Measurements from ENCODE around the gene EFCAB7. TPM values are rescaled to one million over a fixed set of nuclear protein-coding genes. Genes with fewer than 3 reads are reported as not detected.
A peak's percentile ranks its signal among the peaks of the same experiment; 100 is the strongest.

EFCAB7 gene
- total and polyA plus RNA-seq, 2 of the 4 experiments (the other 2 are of a cell fraction): 2.3 TPM

- H2AFZ ChIP-seq (replicated peaks; ENCODE audit: low read length, poor library complexity): no peak overlapping the region
- no peak overlapping the region for H2AK9ac ChIP-seq (replicated peaks; ENCODE audit: low read depth, low read length, poor library complexity)
- ATAC-seq (ENCODE audit: low read depth): no peak
- peaks cover 32 to 42% of the 10 kb centered on the region in 2 experiments for H3K79me1 ChIP-seq (ENCODE audit: low read depth in 1 of 2, low read length in 2 of 2)
- CTCF ChIA-PET: interaction anchor here (0.6 kb wide), 1 partner anchor 87 kb away, joined by 4 read pairs; no protein-coding TSS in a partner anchor
- no peak overlapping the region for H2BK20ac ChIP-seq (ENCODE audit: low read depth, low read length)
- H3K36me3 ChIP-seq (ENCODE audit: control insufficient read depth, insufficient read depth, low read length): no peaks in the 10 kb centered on the region; the same call in 1 of the 2 replicates
- no peak overlapping the region for H3K56ac ChIP-seq (ENCODE audit: extremely low read depth, insufficient read depth, low read length)
- no TSS peak for BruUV-seq (replicated peaks)
- POLR2A ChIA-PET (ENCODE audit: unreplicated experiment): no interaction called here
- no peak overlapping the region for H3K4ac ChIP-seq (ENCODE audit: low read depth, low read length)
- H3K23ac ChIP-seq (ENCODE audit: low read depth, low read length): no peak overlapping the region
- no peak overlapping the region for H3K14ac ChIP-seq (replicated peaks; ENCODE audit: low read depth, low read length)
- H4K91ac ChIP-seq (ENCODE audit: insufficient read depth, low read depth, low read length): no peak overlapping the region
- no peak overlapping the region for H2BK15ac ChIP-seq (ENCODE audit: low read depth, low read length)
- no peak overlapping the region for H2BK120ac ChIP-seq (ENCODE audit: low read depth, low read length)
- dilution Hi-C loops (cut with HindIII; ENCODE audit: low sequenced_read_pairs, unreplicated experiment): no loop called here
- no peak overlapping the region for H3K27ac ChIP-seq (ENCODE audit: insufficient read depth, low read length)
- H3K27me3 ChIP-seq (ENCODE audit: control insufficient read depth, insufficient read depth, low read length): no peaks in the 10 kb centered on the region
- H2AK5ac ChIP-seq (ENCODE audit: low read depth, low read length): no peak overlapping the region
- in situ Hi-C loops (cut with MboI; ENCODE audit: low sequenced_read_pairs): no loop called here
- no CpG with 5 or more reads among the region's 5 CpGs for WGBS, 2 experiments (ENCODE audit: extremely low coverage in 2 of 2, insufficient read length in 1 of 2)
- no peak overlapping the region for H3K18ac ChIP-seq (ENCODE audit: low read depth, low read length)
- H3K9me3 ChIP-seq (ENCODE audit: control insufficient read depth, insufficient read depth, low read length): no peaks in the 10 kb centered on the region
- intact Hi-C loops (cut with micrococcal nuclease): no loop called here
- H3K4me2 ChIP-seq (ENCODE audit: low read depth, low read length): no peak overlapping the region
- DNase-seq: no peak
- no peak overlapping the region for H3K9ac ChIP-seq (ENCODE audit: low read depth, low read length)
- H2BK5ac ChIP-seq (ENCODE audit: low read depth, low read length, poor library complexity, severe bottlenecking): no peak overlapping the region
- 0 out of 2 replicates have a peak, but pooled peaks cover 2% of the 10 kb centered on the region for H3K4me1 ChIP-seq (ENCODE audit: control insufficient read depth, insufficient read depth, low read length)
- H4K20me1 ChIP-seq (ENCODE audit: insufficient read depth, low read length): peaks cover 14% of the 10 kb centered on the region; the same call in 1 of the 2 replicates
- H3K4me3 ChIP-seq (ENCODE audit: insufficient read depth, low read depth, low read length): no peak overlapping the region
- no peak overlapping the region for H4K5ac ChIP-seq (ENCODE audit: low read depth, low read length)
- peaks cover 3% of the 10 kb centered on the region; the same call in 1 of the 2 replicates for H3K9me1 ChIP-seq (ENCODE audit: insufficient read depth, low read length)
- no peak overlapping the region for H4K8ac ChIP-seq (ENCODE audit: low read depth in 2 of 2, low read length in 2 of 2)
- TF ChIP-seq RFX5 (IDR thresholded peaks at IDR 0.05; ENCODE audit: low read depth, low read length) (no peak), NFE2L2 (IDR thresholded peaks at IDR 0.05; ENCODE audit: low read depth, low read length) (no peak), SMC3 (IDR thresholded peaks at IDR 0.05; ENCODE audit: low read depth, low read length) (no peak), POLR2A (IDR thresholded peaks at IDR 0.05; ENCODE audit: low read depth, low read length) (no peak), CTCF (conservative IDR thresholded peaks at IDR 0.05; ENCODE audit: low read depth, low read length) (no peak), MAZ (IDR thresholded peaks at IDR 0.05; ENCODE audit: borderline replicate concordance, low read depth, low read length) (no peak), MAFK (IDR thresholded peaks at IDR 0.05; ENCODE audit: low read depth, low read length) (0 out of 2 replicates have a peak, but pooled peaks have one; percentile 13)
These were observed 76.5 kb downstream of the EFCAB7 start for GRCh38 chr1:63599799-63600198.

Measured in IMR-90 (cell line).